Endodermal cell (in vitro differentiated cells): Measurements from ENCODE around the gene TULP3. TPM values are rescaled to one million over a fixed set of nuclear protein-coding genes. Genes with fewer than 3 reads are reported as not detected.

Source experiments
- DNase-seq: peaks from one replicate; pipeline ENCODE4 v3.0.0-alpha.2; 2017
- H3K27ac ChIP-seq: 2 replicates; pipeline ENCODE4 v1.5.1; 2013; ENCODE audit warnings: mild to moderate bottlenecking, low read depth, low read length, moderate library complexity
- H3K27me3 ChIP-seq: 2 replicates; pipeline ENCODE4 v1.6.1; 2013; ENCODE audit warnings: mild to moderate bottlenecking, low read length, moderate library complexity; ENCODE audit not compliant: insufficient read depth, control insufficient read depth, poor library complexity, severe bottlenecking
- H3K36me3 ChIP-seq: 2 replicates; pipeline ENCODE4 v1.7.0; 2013; ENCODE audit warnings: mild to moderate bottlenecking, low read length, moderate library complexity; ENCODE audit not compliant: control insufficient read depth, insufficient read depth
- H3K4me1 ChIP-seq: one replicate; pipeline ENCODE4 v1.7.0; 2013; ENCODE audit warnings: low read length; ENCODE audit not compliant: control insufficient read depth, insufficient read depth
- H3K4me3 ChIP-seq: 2 replicates; pipeline ENCODE4 v1.5.1; 2013; ENCODE audit warnings: mild to moderate bottlenecking, low read length, moderate library complexity
- H3K9ac ChIP-seq: 2 replicates; pipeline ENCODE4 v1.6.1; 2013; ENCODE audit warnings: mild to moderate bottlenecking, low read length, moderate library complexity; ENCODE audit not compliant: poor library complexity, severe bottlenecking; ENCODE audit errors: extremely low read depth
- H3K9me3 ChIP-seq: 2 replicates; pipeline ENCODE4 v1.6.1; 2013; ENCODE audit warnings: mild to moderate bottlenecking, low read length, moderate library complexity; ENCODE audit not compliant: control insufficient read depth
- H3K27ac Mint-ChIP-seq: 2 replicates; pipeline ENCODE4 v1.8.0; 2020; ENCODE audit warnings: mixed read lengths
- H3K27me3 Mint-ChIP-seq: 2 replicates; pipeline ENCODE4 v1.8.0; 2021; ENCODE audit warnings: mild to moderate bottlenecking, mixed read lengths; ENCODE audit not compliant: insufficient read depth
- H3K36me3 Mint-ChIP-seq: 2 replicates; pipeline ENCODE4 v1.8.0; 2020; ENCODE audit warnings: low read depth, mixed read lengths
- H3K4me1 Mint-ChIP-seq: 2 replicates; pipeline ENCODE4 v1.8.0; 2020; ENCODE audit warnings: mixed read lengths
- H3K4me3 Mint-ChIP-seq: 2 replicates; pipeline ENCODE4 v1.8.0; 2020; ENCODE audit warnings: mild to moderate bottlenecking, moderate library complexity, mixed read lengths
- H3K9me3 Mint-ChIP-seq: 2 replicates; pipeline ENCODE4 v1.8.0; 2020; ENCODE audit warnings: mild to moderate bottlenecking, mixed read lengths
- WGBS, 2 experiments: methylation state at CpG; one replicate each; pipeline versions ENCODE4 v1.1.5 to v1.1.7; 2013; ENCODE audit warnings: missing lambda C conversion rate in 2 of 2, mixed read lengths in 1 of 2; ENCODE audit not compliant: insufficient coverage in 1 of 2, insufficient read length in 1 of 2; 5-methylcytosine and 5-hydroxymethylcytosine counted together
- total RNA-seq, 2 donors: library from RNA; stranded (reverse); fragmentation: NEBNext Ultra II Directional in 1 of 2; extraction: Animal tissue kit (Norgen Biotek cat#: 25700) in 1 of 2; gene quantifications; 2 replicates in 1 of 2; 3 replicates in 1 of 2; pipeline ENCODE4 v1.2.1, GENCODE V29; 2021
- TF ChIP-seq, protein P1 (sequence below): fragments of 200-600 bp; sonication (generic); conservative IDR thresholded peaks from 2 replicates; pipeline ENCODE4 v1.5.0; 2021; ENCODE audit warnings: antibody characterized with exemption, mild to moderate bottlenecking

Gene TULP3
- total RNA-seq, 2 donors from 2014 or later = 28.1 to 47.9 TPM

DNA sequence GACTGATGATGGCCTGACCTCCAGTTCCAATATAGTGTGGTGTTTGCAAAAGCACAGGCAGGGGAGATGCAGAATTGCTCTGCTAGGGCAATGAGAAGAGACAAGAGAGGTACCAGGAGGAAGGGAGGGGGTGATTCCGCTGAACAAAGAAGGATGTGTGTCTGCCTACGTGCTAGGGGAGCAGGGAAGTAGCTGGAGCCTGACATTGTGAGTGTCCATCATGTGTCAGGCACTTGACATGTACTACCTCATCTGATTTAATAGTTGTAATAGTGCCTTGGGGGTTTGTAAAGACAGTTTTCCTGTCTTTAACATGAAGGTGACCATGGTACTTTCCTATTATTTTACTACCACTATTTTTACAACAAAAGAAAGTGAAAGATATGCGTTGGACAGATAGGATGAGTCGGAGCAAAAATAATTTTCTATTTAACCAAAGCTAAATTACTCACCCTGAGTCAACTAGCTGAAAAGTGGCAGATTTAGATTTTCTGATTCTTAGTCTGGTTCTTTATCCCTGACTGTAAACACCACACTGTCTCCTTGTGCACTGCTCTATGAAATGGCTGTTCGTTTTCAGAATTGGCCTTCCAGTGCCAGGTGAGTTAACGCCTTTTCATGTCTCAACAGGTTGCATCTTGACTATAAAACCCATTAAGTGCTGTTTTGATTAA lies 34.8 kb downstream of the TULP3 start:
- no peak overlapping the region for H3K9ac ChIP-seq
- peaks cover 59% of the 10 kb centered on the region for H3K36me3 ChIP-seq
- 91% methylated on average over 4 to 6 of the region's 6 CpGs for WGBS, 2 experiments
- DNase-seq = no peak
- no peak overlapping the region for H3K27ac ChIP-seq
- no peaks in the 10 kb centered on the region for H3K27me3 ChIP-seq
- Mint-ChIP-seq H3K4me1 (no peaks in the 10 kb centered on the region), H3K9me3 (peaks cover 2% of the 10 kb centered on the region), H3K4me3 (no peak overlapping the region), H3K27me3 (no peaks in the 10 kb centered on the region), H3K27ac (no peak overlapping the region), H3K36me3 (peaks cover 76% of the 10 kb centered on the region)
- H3K9me3 ChIP-seq = no peaks in the 10 kb centered on the region
- H3K4me3 ChIP-seq = no peak overlapping the region
- TF ChIP-seq, protein P1, sequence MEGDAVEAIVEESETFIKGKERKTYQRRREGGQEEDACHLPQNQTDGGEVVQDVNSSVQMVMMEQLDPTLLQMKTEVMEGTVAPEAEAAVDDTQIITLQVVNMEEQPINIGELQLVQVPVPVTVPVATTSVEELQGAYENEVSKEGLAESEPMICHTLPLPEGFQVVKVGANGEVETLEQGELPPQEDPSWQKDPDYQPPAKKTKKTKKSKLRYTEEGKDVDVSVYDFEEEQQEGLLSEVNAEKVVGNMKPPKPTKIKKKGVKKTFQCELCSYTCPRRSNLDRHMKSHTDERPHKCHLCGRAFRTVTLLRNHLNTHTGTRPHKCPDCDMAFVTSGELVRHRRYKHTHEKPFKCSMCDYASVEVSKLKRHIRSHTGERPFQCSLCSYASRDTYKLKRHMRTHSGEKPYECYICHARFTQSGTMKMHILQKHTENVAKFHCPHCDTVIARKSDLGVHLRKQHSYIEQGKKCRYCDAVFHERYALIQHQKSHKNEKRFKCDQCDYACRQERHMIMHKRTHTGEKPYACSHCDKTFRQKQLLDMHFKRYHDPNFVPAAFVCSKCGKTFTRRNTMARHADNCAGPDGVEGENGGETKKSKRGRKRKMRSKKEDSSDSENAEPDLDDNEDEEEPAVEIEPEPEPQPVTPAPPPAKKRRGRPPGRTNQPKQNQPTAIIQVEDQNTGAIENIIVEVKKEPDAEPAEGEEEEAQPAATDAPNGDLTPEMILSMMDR = no peak
- no peaks in the 10 kb centered on the region for H3K4me1 ChIP-seq

DNA sequence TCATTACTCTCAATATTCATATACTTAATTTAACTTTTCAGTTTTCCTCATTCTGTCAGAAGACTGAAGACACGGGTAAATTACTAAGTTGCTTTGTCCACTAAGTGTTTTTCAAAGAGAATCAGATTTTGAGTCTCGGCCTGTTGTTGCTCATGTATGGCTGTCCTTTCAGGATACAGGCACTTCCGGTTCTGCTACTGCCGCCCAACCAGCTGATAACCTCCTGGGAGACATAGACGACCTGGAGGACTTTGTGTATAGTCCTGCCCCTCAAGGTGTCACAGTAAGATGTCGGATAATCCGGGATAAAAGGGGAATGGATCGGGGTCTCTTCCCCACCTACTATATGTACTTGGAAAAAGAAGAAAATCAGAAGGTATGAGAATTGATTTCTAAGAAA lies 40.2 kb downstream of the TULP3 start:
- no peaks in the 10 kb centered on the region for H3K27me3 Mint-ChIP-seq
- no peak overlapping the region for H3K4me3 ChIP-seq
- peaks cover 63% of the 10 kb centered on the region for H3K36me3 ChIP-seq
- peaks cover 82% of the 10 kb centered on the region for H3K36me3 Mint-ChIP-seq
- WGBS, 2 experiments = 89 to 98% methylated on average over 4 to 8 of the region's 8 CpGs
- no peaks in the 10 kb centered on the region for H3K4me1 Mint-ChIP-seq
- no peak overlapping the region for H3K4me3 Mint-ChIP-seq
- H3K4me1 ChIP-seq = no peaks in the 10 kb centered on the region
- H3K27me3 ChIP-seq = no peaks in the 10 kb centered on the region
- H3K9me3 Mint-ChIP-seq = no peaks in the 10 kb centered on the region
- no peak overlapping the region for H3K27ac Mint-ChIP-seq
- TF ChIP-seq, protein P1 = no peak
- H3K9ac ChIP-seq = no peak overlapping the region
- no peak overlapping the region for H3K27ac ChIP-seq
- no peak for DNase-seq
- H3K9me3 ChIP-seq = peaks cover 4% of the 10 kb centered on the region

DNA sequence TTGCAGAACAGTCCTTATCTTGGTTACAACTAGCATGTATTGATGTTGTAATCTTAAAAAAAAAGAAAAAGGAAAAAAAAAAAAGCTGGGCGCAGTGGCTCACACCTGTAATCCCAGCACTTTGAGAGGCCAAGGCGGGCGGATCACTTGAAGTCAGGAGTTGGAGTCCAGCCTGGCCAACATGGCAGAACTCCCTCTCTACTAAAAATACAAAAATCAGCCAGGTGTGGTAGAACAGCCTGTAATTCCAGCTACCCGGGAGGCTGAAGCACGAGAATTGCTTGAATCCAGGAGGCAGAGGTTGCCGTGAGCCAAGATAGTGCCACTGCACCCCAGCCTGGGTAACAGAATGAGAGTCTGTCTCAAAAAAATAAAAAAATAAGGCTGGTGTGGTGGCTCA lies 42.9 kb downstream of the TULP3 start:
- Histone ChIP-seq H3K9me3 (peaks cover 4% of the 10 kb centered on the region), H3K4me1 (no peaks in the 10 kb centered on the region), H3K27ac (no peak overlapping the region), H3K9ac (no peak overlapping the region), H3K27me3 (no peaks in the 10 kb centered on the region), H3K36me3 (peaks cover 65% of the 10 kb centered on the region), H3K4me3 (no peak overlapping the region)
- no peak overlapping the region for H3K4me3 Mint-ChIP-seq
- peaks cover 74% of the 10 kb centered on the region for H3K36me3 Mint-ChIP-seq
- DNase-seq = no peak
- no peaks in the 10 kb centered on the region for H3K4me1 Mint-ChIP-seq
- WGBS, 2 experiments = 95 to 96% methylated on average over 3 to 6 of the region's 6 CpGs
- no peaks in the 10 kb centered on the region for H3K9me3 Mint-ChIP-seq
- TF ChIP-seq, protein P1 = no peak
- no peak overlapping the region for H3K27ac Mint-ChIP-seq
- H3K27me3 Mint-ChIP-seq = no peaks in the 10 kb centered on the region
